HCT116 (cell line): ENCODE measurements around the gene TFCP2L1. TPM values are rescaled to one million over a fixed set of nuclear protein-coding genes. Genes with fewer than 3 reads are reported as not detected.

ENCODE experiments used
- ATAC-seq: fragments of 200-7000 bp; cut with Tn5 transposase; 2 replicates; pipeline ENCODE4 v1.9.1; 2020; ENCODE audit warnings: mild to moderate bottlenecking, moderate library complexity
- BruUV-seq: library from RNA; stranded (reverse); fragments of 400-500 nt; replicated peaks from 2 replicates; lab custom pipeline; 2021; lab: Mats Ljungman, UMichigan
- CTCF ChIA-PET: fragments of 300-600 bp; sonication (Branson Sonifier 250); formaldehyde crosslinking; loops from one replicate; lab custom pipeline; 2021; ENCODE audit warnings: antibody characterized with exemption; lab: Charles Lee
- POLR2A ChIA-PET: fragments of 300-600, 350-600 bp; sonication (Branson Sonifier 250); formaldehyde crosslinking; loops from one replicate; lab custom pipeline; 2021; ENCODE audit warnings: antibody characterized with exemption; lab: Charles Lee
- RAD21 ChIA-PET, 2 experiments: fragments of 300-600 bp; sonication (Branson Sonifier 250); formaldehyde crosslinking; loops; one replicate each; lab custom pipeline; 2023; ENCODE audit warnings: low total read pairs in 2 of 2; ENCODE audit not compliant: uncharacterized antibody in 2 of 2, unreplicated experiment in 2 of 2, low non-redundant PET in 1 of 2; lab: Charles Lee
- DNase-seq: peaks from one replicate; pipeline ENCODE4 v3.0.0-alpha.2; 2010; ENCODE audit warnings: low read depth, low spot score
- H2AFZ ChIP-seq: fragments of 200-600 bp; shearing (Covaris generic), sonication (generic); 2 replicates; pipeline ENCODE4 v1.6.1; 2017; ENCODE audit warnings: low read depth, mixed run types, mixed read lengths, antibody characterized with exemption, low read length; ENCODE audit not compliant: poor library complexity, severe bottlenecking
- H3K27ac ChIP-seq: 2 replicates; pipeline ENCODE4 v1.5.1; 2012; ENCODE audit warnings: low read depth, low read length
- H3K27me3 ChIP-seq: fragments of 200-600 bp; sonication (generic); 2 replicates; pipeline ENCODE4 v1.6.1; 2016; ENCODE audit warnings: mixed run types, low read length, mixed read lengths; ENCODE audit not compliant: insufficient read depth
- H3K36me3 ChIP-seq, 2 experiments: fragments of 200-500 bp in 1 of 2; fragments of 200-600 bp in 1 of 2; sonication (Bioruptor generic) in 1 of 2; sonication (generic) in 1 of 2; 2 replicates each; pipeline versions ENCODE4 v1.5.1 to v1.6.1; 2014 to 2016; ENCODE audit warnings: low read length in 2 of 2, inconsistent platforms in 1 of 2, mixed read lengths in 1 of 2, mixed run types in 1 of 2; ENCODE audit not compliant: insufficient read depth in 2 of 2, control insufficient read depth in 1 of 2
- H3K4me1 ChIP-seq, 2 experiments: fragments of 200-600 bp in 1 of 2; sonication (generic) in 1 of 2; 2 replicates each; pipeline versions ENCODE4 v1.5.1 to v1.6.1; 2012 to 2017; ENCODE audit warnings: low read length in 2 of 2, inconsistent platforms in 1 of 2, mild to moderate bottlenecking in 1 of 2, mixed read lengths in 1 of 2, mixed run types in 1 of 2, moderate library complexity in 1 of 2; ENCODE audit not compliant: insufficient read depth in 2 of 2, control insufficient read depth in 1 of 2
- H3K4me2 ChIP-seq: fragments of 200-600 bp; sonication (generic); 2 replicates; pipeline ENCODE4 v1.6.1; 2017; ENCODE audit warnings: mixed run types, low read length, mixed read lengths
- H3K4me3 ChIP-seq, 2 experiments: fragments of 200-600 bp in 1 of 2; sonication (generic) in 1 of 2; replicated peaks in 1 of 2; 2 replicates each; pipeline ENCODE4 v1.5.1; 2011 to 2016; ENCODE audit warnings: low read length in 2 of 2, control low read depth in 1 of 2, low read depth in 1 of 2, mild to moderate bottlenecking in 1 of 2, mixed read lengths in 1 of 2, mixed run types in 1 of 2
- H3K79me2 ChIP-seq: fragments of 200-600 bp; sonication (generic); 2 replicates; pipeline ENCODE4 v1.6.1; 2017; ENCODE audit warnings: mild to moderate bottlenecking, mixed run types, low read length, moderate library complexity, mixed read lengths; ENCODE audit not compliant: insufficient read depth
- H3K9ac ChIP-seq: fragments of 200-600 bp; sonication (generic); 2 replicates; pipeline ENCODE4 v1.6.1; 2016; ENCODE audit warnings: low read length, mixed read lengths
- H3K9me2 ChIP-seq: fragments of 200-600 bp; sonication (generic), shearing (Covaris generic); 2 replicates; pipeline ENCODE4 v1.6.1; 2017; ENCODE audit warnings: mixed run types, mild to moderate bottlenecking, moderate library complexity; ENCODE audit not compliant: insufficient read depth
- H3K9me3 ChIP-seq, 2 experiments: fragments of 200-500 bp in 1 of 2; fragments of 200-600 bp in 1 of 2; sonication (Bioruptor generic) in 1 of 2; sonication (generic) in 1 of 2; 2 replicates each; pipeline ENCODE4 v1.6.1; 2014 to 2017; ENCODE audit warnings: low read length in 2 of 2, mixed read lengths in 2 of 2, inconsistent platforms in 1 of 2, low read depth in 1 of 2, mild to moderate bottlenecking in 1 of 2, mixed run types in 1 of 2, moderate library complexity in 1 of 2; ENCODE audit not compliant: control insufficient read depth in 1 of 2, insufficient read depth in 1 of 2
- H4K20me1 ChIP-seq: fragments of 200-600 bp; sonication (generic), shearing (Covaris generic); 2 replicates; pipeline ENCODE4 v1.6.1; 2017; ENCODE audit warnings: mixed run types, mild to moderate bottlenecking, moderate library complexity; ENCODE audit not compliant: insufficient read depth
- CBX3 ChIP-seq: IDR thresholded peaks from 2 replicates; pipeline ENCODE4 v1.6.1; 2012; ENCODE audit warnings: low read depth
- CEBPB ChIP-seq: IDR thresholded peaks from 2 replicates; pipeline ENCODE4 v1.6.1; 2012; ENCODE audit warnings: low read depth
- CTCF ChIP-seq, 3 experiments: fragments of 200-600 bp in 1 of 3; sonication (generic) in 1 of 3; IDR thresholded peaks in 2 of 3; conservative IDR thresholded peaks in 1 of 3; 2 replicates each; pipeline ENCODE4 v1.5.1; 2012 to 2017; ENCODE audit warnings: low read depth in 2 of 3, low read length in 2 of 3, antibody characterized with exemption in 1 of 3, borderline replicate concordance in 1 of 3, control low read depth in 1 of 3, mild to moderate bottlenecking in 1 of 3, mixed read lengths in 1 of 3, mixed run types in 1 of 3, moderate library complexity in 1 of 3; ENCODE audit not compliant: insufficient read depth in 1 of 3
- EZH2 ChIP-seq: fragments of 200-600 bp; sonication (generic); IDR thresholded peaks from 2 replicates; pipeline ENCODE4 v1.6.1; 2017; ENCODE audit warnings: antibody characterized with exemption, mixed run types
- EZH2phosphoT487 ChIP-seq: fragments of 200-600 bp; IDR thresholded peaks from 2 replicates; pipeline ENCODE4 v1.6.1; 2018; ENCODE audit warnings: antibody characterized with exemption, borderline replicate concordance
- FOSL1 ChIP-seq: IDR thresholded peaks from 2 replicates; pipeline ENCODE4 v1.6.1; 2012; ENCODE audit warnings: low read depth
- MAX ChIP-seq: IDR thresholded peaks from 2 replicates; pipeline ENCODE4 v1.6.1; 2012
- POLR2A ChIP-seq: IDR thresholded peaks from 2 replicates; pipeline ENCODE4 v1.7.0; 2011; ENCODE audit warnings: borderline replicate concordance; ENCODE audit not compliant: insufficient read depth, insufficient read length; ENCODE audit errors: extremely low read depth
- POLR2AphosphoS5 ChIP-seq: IDR thresholded peaks from 2 replicates; pipeline ENCODE4 v1.6.1; 2011; ENCODE audit warnings: mild to moderate bottlenecking, low read depth, low read length, moderate library complexity
- RAD21 ChIP-seq: IDR thresholded peaks from 2 replicates; pipeline ENCODE4 v1.6.1; 2012; ENCODE audit warnings: low read depth, mild to moderate bottlenecking
- SP1 ChIP-seq: IDR thresholded peaks from 2 replicates; pipeline ENCODE4 v1.6.1; 2012; ENCODE audit warnings: low read depth
- SRF ChIP-seq: IDR thresholded peaks from 2 replicates; pipeline ENCODE4 v1.6.1; 2012; ENCODE audit warnings: low read depth
- YY1 ChIP-seq: IDR thresholded peaks from 2 replicates; pipeline ENCODE4 v1.6.1; 2011; ENCODE audit warnings: low read length, low read depth, moderate library complexity, mild to moderate bottlenecking; ENCODE audit not compliant: insufficient replicate concordance; ENCODE audit errors: extremely low read depth
- ZFX ChIP-seq: fragments of 450-650 bp; IDR thresholded peaks from 2 replicates; pipeline ENCODE4 v1.6.1; 2017
- ZNF274 ChIP-seq: fragments of 200-500 bp; sonication (Bioruptor generic); IDR thresholded peaks from 2 replicates; pipeline ENCODE4 v1.6.1; 2014; ENCODE audit warnings: mild to moderate bottlenecking, low read depth, low read length, inconsistent platforms
- intact Hi-C: fragments of 100-400 bp; cut with micrococcal nuclease; formaldehyde crosslinking; loops from 2 replicates; pipeline ENCODE4 v1.10.0; 2022
- total RNA-seq: library from RNA; stranded (reverse); gene quantifications from one replicate; pipeline ENCODE4 v1.2.1, GENCODE V29; 2021; ENCODE audit not compliant: unreplicated experiment
- TF ChIP-seq, protein P1 (sequence below): IDR thresholded peaks from 2 replicates; pipeline ENCODE4 v1.6.1; 2011; ENCODE audit warnings: mild to moderate bottlenecking, low read length, moderate library complexity; ENCODE audit not compliant: insufficient replicate concordance; ENCODE audit errors: extremely low read depth

The TFCP2L1 gene
- total RNA-seq, 1 experiment from 2014 or later = 8.4 TPM

DNA sequence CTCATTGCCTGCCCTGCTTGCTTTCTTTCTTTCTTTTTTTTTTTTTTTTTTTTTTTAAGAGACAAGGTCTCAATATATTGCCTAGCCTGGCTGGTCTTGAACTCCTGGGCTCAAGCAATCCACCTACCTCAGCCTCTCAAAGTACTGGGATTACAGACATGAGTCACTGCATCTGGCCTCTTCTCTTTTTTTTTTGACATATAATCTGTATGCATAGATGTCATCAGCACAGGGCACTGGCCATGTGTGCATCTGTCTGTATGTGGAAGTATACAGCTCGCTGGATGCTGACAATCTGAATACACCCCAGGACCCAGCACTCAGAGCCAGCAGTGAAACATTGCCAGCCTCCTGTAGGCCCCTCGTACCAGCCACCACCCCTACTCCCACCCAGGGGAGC is 49.5 kb downstream of the TFCP2L1 start (continued):
- TF ChIP-seq POLR2AphosphoS5 (no peak), CEBPB (no peak), EZH2phosphoT487 (no peak), SRF (no peak)

DNA sequence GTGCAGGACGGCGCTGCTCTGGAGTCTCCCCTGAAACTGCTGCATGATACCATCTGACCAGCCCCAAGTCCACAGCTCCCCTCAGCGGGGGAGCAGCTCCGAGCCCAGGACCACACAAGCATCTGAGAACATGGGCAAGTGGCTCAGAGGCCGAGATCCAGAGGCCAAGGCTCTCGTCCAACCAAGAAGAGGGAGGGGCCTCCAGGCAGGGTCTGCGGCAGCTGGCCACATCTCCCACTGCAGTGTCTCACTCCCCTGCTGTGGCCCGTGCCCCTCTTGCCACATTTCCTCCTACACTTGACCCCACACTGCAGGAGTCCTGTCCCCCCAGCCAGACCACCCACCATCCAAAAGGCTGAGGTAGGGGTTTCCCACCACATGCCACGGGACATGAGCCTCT is 50.2 kb downstream of the TFCP2L1 start:
- Histone ChIP-seq H4K20me1 (no peaks in the 10 kb centered on the region), H3K4me1 (peaks cover 0 to 9% of the 10 kb centered on the region in 2 experiments; a peak in 2 of 4 replicates), H3K9me2 (no peaks in the 10 kb centered on the region), H3K27ac (no peak overlapping the region), H3K9me3 (no peaks in the 10 kb centered on the region), H3K27me3 (no peaks in the 10 kb centered on the region), H2AFZ (no peak overlapping the region), H3K4me2 (no peak overlapping the region), H3K36me3 (no peaks in the 10 kb centered on the region), H3K79me2 (no peaks in the 10 kb centered on the region), H3K9ac (no peak overlapping the region)
- intact Hi-C loops = no loop called here
- ChIA-PET RAD21 (no interaction called here), POLR2A (no interaction called here), CTCF (no interaction called here)
- BruUV-seq = no TSS peak
- ATAC-seq (no peak), DNase-seq (no peak)
- no peak for TF ChIP-seq FOSL1
- TF ChIP-seq, all 23 proteins: peak for 0
- H3K4me3 ChIP-seq = no peak overlapping the region

DNA sequence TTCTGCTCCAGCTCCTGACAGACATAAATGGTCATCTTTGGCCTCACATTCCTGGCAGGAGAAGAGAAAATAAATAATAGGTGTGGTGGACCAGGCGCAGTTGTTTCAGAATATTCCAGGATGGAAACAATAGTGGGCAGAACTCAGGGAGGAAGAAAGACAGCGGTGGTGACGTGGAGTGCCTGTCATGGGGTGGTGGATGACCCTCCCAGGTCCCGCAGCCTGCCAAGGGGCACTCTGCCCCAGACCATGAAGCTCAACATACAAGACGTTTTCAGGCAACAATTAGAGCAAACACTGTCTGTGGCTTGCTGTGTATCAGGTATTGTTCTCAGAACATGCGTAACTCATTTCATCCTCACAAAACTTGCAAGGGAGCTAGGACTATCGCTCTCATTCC is 50.9 kb downstream of the TFCP2L1 start:
- Histone ChIP-seq H3K79me2 (no peaks in the 10 kb centered on the region), H4K20me1 (no peaks in the 10 kb centered on the region), H2AFZ (no peak overlapping the region), H3K4me2 (no peak overlapping the region), H3K9me2 (no peaks in the 10 kb centered on the region), H3K4me3 (no peak overlapping the region), H3K27ac (no peak overlapping the region), H3K9ac (no peak overlapping the region), H3K36me3 (no peaks in the 10 kb centered on the region), H3K27me3 (no peaks in the 10 kb centered on the region), H3K9me3 (no peaks in the 10 kb centered on the region), H3K4me1 (peaks cover 0 to 9% of the 10 kb centered on the region in 2 experiments; a peak in 2 of 4 replicates)
- no TSS peak for BruUV-seq
- intact Hi-C loops = no loop called here
- POLR2A ChIA-PET = no interaction called here
- RAD21 ChIA-PET = no interaction called here
- no peak for ATAC-seq
- CTCF ChIA-PET = no interaction called here
- no peak for DNase-seq
- TF ChIP-seq EZH2 (no peak), POLR2A (no peak), CEBPB (no peak), RAD21 (no peak), CTCF (IDR thresholded peaks at IDR 0.05 in 2 of 3, conservative IDR thresholded peaks at IDR 0.05 in 1 of 3; ENCODE audit: borderline replicate concordance in 1 of 3, insufficient read depth in 1 of 3, low read depth in 2 of 3, low read length in 2 of 3) (no peak), YY1 (no peak), CBX3 (no peak), ZFX (no peak), SP1 (no peak), POLR2AphosphoS5 (no peak), ZNF274 (no peak), MAX (no peak), FOSL1 (no peak)
- TF ChIP-seq, protein P1, sequence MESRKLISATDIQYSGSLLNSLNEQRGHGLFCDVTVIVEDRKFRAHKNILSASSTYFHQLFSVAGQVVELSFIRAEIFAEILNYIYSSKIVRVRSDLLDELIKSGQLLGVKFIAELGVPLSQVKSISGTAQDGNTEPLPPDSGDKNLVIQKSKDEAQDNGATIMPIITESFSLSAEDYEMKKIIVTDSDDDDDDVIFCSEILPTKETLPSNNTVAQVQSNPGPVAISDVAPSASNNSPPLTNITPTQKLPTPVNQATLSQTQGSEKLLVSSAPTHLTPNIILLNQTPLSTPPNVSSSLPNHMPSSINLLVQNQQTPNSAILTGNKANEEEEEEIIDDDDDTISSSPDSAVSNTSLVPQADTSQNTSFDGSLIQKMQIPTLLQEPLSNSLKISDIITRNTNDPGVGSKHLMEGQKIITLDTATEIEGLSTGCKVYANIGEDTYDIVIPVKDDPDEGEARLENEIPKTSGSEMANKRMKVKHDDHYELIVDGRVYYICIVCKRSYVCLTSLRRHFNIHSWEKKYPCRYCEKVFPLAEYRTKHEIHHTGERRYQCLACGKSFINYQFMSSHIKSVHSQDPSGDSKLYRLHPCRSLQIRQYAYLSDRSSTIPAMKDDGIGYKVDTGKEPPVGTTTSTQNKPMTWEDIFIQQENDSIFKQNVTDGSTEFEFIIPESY = no peak
